Measurements from ENCODE around the gene PTH2.

Gene PTH2

GRCh38 chr19:49413348-49413747, 9.9 kb downstream of the PTH2 start:
- Histone ChIP-seq H3K36me3 (ENCODE audit: control insufficient read depth, insufficient read depth, low read length) (no peaks in the 10 kb centered on the region), H3K9ac (ENCODE audit: low read length) (no peak overlapping the region), H3K27me3 (ENCODE audit: control insufficient read depth, insufficient read depth, low read length) (peaks cover 8% of the 10 kb centered on the region), H3K27ac (ENCODE audit: low read depth, low read length) (no peak overlapping the region), H3K4me1 (ENCODE audit: control insufficient read depth, insufficient read depth, low read length) (no peaks in the 10 kb centered on the region), H3K4me3 (ENCODE audit: low read length) (no peak overlapping the region)

GRCh38 chr19:49411681-49412326, 11.4 kb downstream of the PTH2 start:
- Histone ChIP-seq H3K27ac (ENCODE audit: low read depth, low read length) (no peak overlapping the region), H3K4me3 (ENCODE audit: low read length) (no peak overlapping the region), H3K36me3 (ENCODE audit: control insufficient read depth, insufficient read depth, low read length) (no peaks in the 10 kb centered on the region), H3K9ac (ENCODE audit: low read length) (no peak overlapping the region), H3K4me1 (ENCODE audit: control insufficient read depth, insufficient read depth, low read length) (no peaks in the 10 kb centered on the region), H3K27me3 (ENCODE audit: control insufficient read depth, insufficient read depth, low read length) (peaks cover 4% of the 10 kb centered on the region)

- H3K9ac ChIP-seq (ENCODE audit: low read length) = no peak overlapping the region
- H3K4me1 ChIP-seq (ENCODE audit: control insufficient read depth, insufficient read depth, low read length) = no peaks in the 10 kb centered on the region
- no peaks in the 10 kb centered on the region for H3K36me3 ChIP-seq (ENCODE audit: control insufficient read depth, insufficient read depth, low read length)
- no peaks in the 10 kb centered on the region for H3K27me3 ChIP-seq (ENCODE audit: control insufficient read depth, insufficient read depth, low read length)
- no peak overlapping the region for H3K27ac ChIP-seq (ENCODE audit: low read depth, low read length)
- H3K4me3 ChIP-seq (ENCODE audit: low read length) = no peak overlapping the region
Observed at GRCh38 chr19:49409441-49410029, 13.7 kb downstream of the PTH2 start.

GRCh38 chr19:49408816-49409440, 14.3 kb downstream of the PTH2 start:
- no peaks in the 10 kb centered on the region for H3K27me3 ChIP-seq (ENCODE audit: control insufficient read depth, insufficient read depth, low read length)
- no peak overlapping the region for H3K27ac ChIP-seq (ENCODE audit: low read depth, low read length)
- H3K9ac ChIP-seq (ENCODE audit: low read length) = no peak overlapping the region

GRCh38 chr19:49407482-49408015, 15.7 kb downstream of the PTH2 start:
- H3K4me1 ChIP-seq (ENCODE audit: control insufficient read depth, insufficient read depth, low read length) = no peaks in the 10 kb centered on the region

More at GRCh38 chr19:49408816-49409440, 14.3 kb downstream of the PTH2 start:
- Histone ChIP-seq H3K4me3 (ENCODE audit: low read length) (no peak overlapping the region), H3K4me1 (ENCODE audit: control insufficient read depth, insufficient read depth, low read length) (no peaks in the 10 kb centered on the region), H3K36me3 (ENCODE audit: control insufficient read depth, insufficient read depth, low read length) (no peaks in the 10 kb centered on the region)

GRCh38 chr19:49407079-49407478, 16.2 kb downstream of the PTH2 start:
- H3K9ac ChIP-seq (ENCODE audit: low read length) = no peak overlapping the region
- H3K4me3 ChIP-seq (ENCODE audit: low read length) = no peak overlapping the region
- H3K4me1 ChIP-seq (ENCODE audit: control insufficient read depth, insufficient read depth, low read length) = no peaks in the 10 kb centered on the region
- no peaks in the 10 kb centered on the region for H3K27me3 ChIP-seq (ENCODE audit: control insufficient read depth, insufficient read depth, low read length)
- no peaks in the 10 kb centered on the region for H3K36me3 ChIP-seq (ENCODE audit: control insufficient read depth, insufficient read depth, low read length)
- H3K27ac ChIP-seq (ENCODE audit: low read depth, low read length) = no peak overlapping the region

More at GRCh38 chr19:49407482-49408015, 15.7 kb downstream of the PTH2 start:
- no peaks in the 10 kb centered on the region for H3K27me3 ChIP-seq (ENCODE audit: control insufficient read depth, insufficient read depth, low read length)
- H3K4me3 ChIP-seq (ENCODE audit: low read length) = no peak overlapping the region
- no peaks in the 10 kb centered on the region for H3K36me3 ChIP-seq (ENCODE audit: control insufficient read depth, insufficient read depth, low read length)
- H3K27ac ChIP-seq (ENCODE audit: low read depth, low read length) = no peak overlapping the region
- H3K9ac ChIP-seq (ENCODE audit: low read length) = no peak overlapping the region

GRCh38 chr19:49403404-49404187, 19.6 kb downstream of the PTH2 start:
- Histone ChIP-seq H3K4me3 (ENCODE audit: low read length) (no peak overlapping the region), H3K4me1 (ENCODE audit: control insufficient read depth, insufficient read depth, low read length) (no peaks in the 10 kb centered on the region), H3K27me3 (ENCODE audit: control insufficient read depth, insufficient read depth, low read length) (no peaks in the 10 kb centered on the region), H3K27ac (ENCODE audit: low read depth, low read length) (no peak overlapping the region), H3K36me3 (ENCODE audit: control insufficient read depth, insufficient read depth, low read length) (no peaks in the 10 kb centered on the region), H3K9ac (ENCODE audit: low read length) (no peak overlapping the region)

GRCh38 chr19:49400029-49400428, 23.2 kb downstream of the PTH2 start:
- Histone ChIP-seq H3K27ac (ENCODE audit: low read depth, low read length) (no peak overlapping the region), H3K4me1 (ENCODE audit: control insufficient read depth, insufficient read depth, low read length) (no peaks in the 10 kb centered on the region), H3K27me3 (ENCODE audit: control insufficient read depth, insufficient read depth, low read length) (no peaks in the 10 kb centered on the region), H3K9ac (ENCODE audit: low read length) (no peak overlapping the region), H3K36me3 (ENCODE audit: control insufficient read depth, insufficient read depth, low read length) (no peaks in the 10 kb centered on the region), H3K4me3 (ENCODE audit: low read length) (no peak overlapping the region)

- no peak overlapping the region for H3K9ac ChIP-seq (ENCODE audit: low read length)
- H3K27ac ChIP-seq (ENCODE audit: low read depth, low read length) = no peak overlapping the region
- no peak overlapping the region for H3K4me3 ChIP-seq (ENCODE audit: low read length)
- H3K27me3 ChIP-seq (ENCODE audit: control insufficient read depth, insufficient read depth, low read length) = no peaks in the 10 kb centered on the region
- no peaks in the 10 kb centered on the region for H3K36me3 ChIP-seq (ENCODE audit: control insufficient read depth, insufficient read depth, low read length)
- H3K4me1 ChIP-seq (ENCODE audit: control insufficient read depth, insufficient read depth, low read length) = no peaks in the 10 kb centered on the region
Observed at GRCh38 chr19:49398931-49399330, 24.3 kb downstream of the PTH2 start.

- Histone ChIP-seq H3K27ac (ENCODE audit: low read depth, low read length) (no peak overlapping the region), H3K27me3 (ENCODE audit: control insufficient read depth, insufficient read depth, low read length) (no peaks in the 10 kb centered on the region), H3K9ac (ENCODE audit: low read length) (no peak overlapping the region), H3K4me1 (ENCODE audit: control insufficient read depth, insufficient read depth, low read length) (no peaks in the 10 kb centered on the region), H3K4me3 (ENCODE audit: low read length) (no peak overlapping the region), H3K36me3 (ENCODE audit: control insufficient read depth, insufficient read depth, low read length) (no peaks in the 10 kb centered on the region)
Observed at GRCh38 chr19:49398001-49398615, 25.1 kb downstream of the PTH2 start.

GRCh38 chr19:49396738-49397505, 26.3 kb downstream of the PTH2 start:
- Histone ChIP-seq H3K27me3 (ENCODE audit: control insufficient read depth, insufficient read depth, low read length) (no peaks in the 10 kb centered on the region), H3K36me3 (ENCODE audit: control insufficient read depth, insufficient read depth, low read length) (no peaks in the 10 kb centered on the region), H3K4me3 (ENCODE audit: low read length) (no peak overlapping the region), H3K9ac (ENCODE audit: low read length) (no peak overlapping the region), H3K27ac (ENCODE audit: low read depth, low read length) (no peak overlapping the region), H3K4me1 (ENCODE audit: control insufficient read depth, insufficient read depth, low read length) (no peaks in the 10 kb centered on the region)
